Measurements from ENCODE around the gene DALRD3.
A peak's percentile ranks its signal among the peaks of the same experiment; 100 is the strongest.

The DALRD3 gene

GRCh38 chr3:48989796-48990635 is 28.4 kb downstream of the DALRD3 start, which contains the start of gene P4HTM:
Gene P4HTM, plus strand, starts transcription at chr3:48990241. Its CDS starts 16 bp downstream, at chr3:48990257.
- H3K36me3 ChIP-seq (ENCODE audit: control insufficient read depth, insufficient read depth, low read length) = peaks cover 13% of the 10 kb centered on the region; the same call in 1 of the 2 replicates
- H3K4me1 ChIP-seq (ENCODE audit: control insufficient read depth, insufficient read depth, low read length) = peaks cover 14% of the 10 kb centered on the region
- H3K9me3 ChIP-seq (ENCODE audit: control insufficient read depth, insufficient read depth, low read length) = no peaks in the 10 kb centered on the region
- peak within 1 kb of the TSS; percentile 84 for H3K9ac ChIP-seq (ENCODE audit: low read depth, low read length)
- no peaks in the 10 kb centered on the region for H3K27me3 ChIP-seq (ENCODE audit: control insufficient read depth, insufficient read depth, low read length)
- H3K27ac ChIP-seq (ENCODE audit: low read depth, low read length) = peak within 1 kb of the TSS; percentile 90
- H3K4me3 ChIP-seq (ENCODE audit: low read depth, low read length) = peak within 1 kb of the TSS; percentile 91

- H3K27ac ChIP-seq (ENCODE audit: low read depth, low read length) = peak overlapping the region; percentile 90
- H3K27me3 ChIP-seq (ENCODE audit: control insufficient read depth, insufficient read depth, low read length) = no peaks in the 10 kb centered on the region
Measured at GRCh38 chr3:48989126-48989795, 29.1 kb downstream of the DALRD3 start.

GRCh38 chr3:48985831-48986376 is 32.5 kb downstream of the DALRD3 start:
- H3K27me3 ChIP-seq (ENCODE audit: control insufficient read depth, insufficient read depth, low read length) = no peaks in the 10 kb centered on the region
- H3K9me3 ChIP-seq (ENCODE audit: control insufficient read depth, insufficient read depth, low read length) = no peaks in the 10 kb centered on the region
- H3K9ac ChIP-seq (ENCODE audit: low read depth, low read length) = no peak overlapping the region
- H3K27ac ChIP-seq (ENCODE audit: low read depth, low read length) = no peak overlapping the region
- H3K4me3 ChIP-seq (ENCODE audit: low read depth, low read length) = no peak overlapping the region
- H3K4me1 ChIP-seq (ENCODE audit: control insufficient read depth, insufficient read depth, low read length) = peaks cover 6% of the 10 kb centered on the region
- peaks cover 54% of the 10 kb centered on the region for H3K36me3 ChIP-seq (ENCODE audit: control insufficient read depth, insufficient read depth, low read length)

More at GRCh38 chr3:48989126-48989795, 29.1 kb downstream of the DALRD3 start:
- Histone ChIP-seq H3K4me3 (ENCODE audit: low read depth, low read length) (peak overlapping the region; percentile 91), H3K9me3 (ENCODE audit: control insufficient read depth, insufficient read depth, low read length) (no peaks in the 10 kb centered on the region), H3K9ac (ENCODE audit: low read depth, low read length) (peak overlapping the region; percentile 84), H3K4me1 (ENCODE audit: control insufficient read depth, insufficient read depth, low read length) (peaks cover 14% of the 10 kb centered on the region), H3K36me3 (ENCODE audit: control insufficient read depth, insufficient read depth, low read length) (peaks cover 20% of the 10 kb centered on the region)

DNA sequence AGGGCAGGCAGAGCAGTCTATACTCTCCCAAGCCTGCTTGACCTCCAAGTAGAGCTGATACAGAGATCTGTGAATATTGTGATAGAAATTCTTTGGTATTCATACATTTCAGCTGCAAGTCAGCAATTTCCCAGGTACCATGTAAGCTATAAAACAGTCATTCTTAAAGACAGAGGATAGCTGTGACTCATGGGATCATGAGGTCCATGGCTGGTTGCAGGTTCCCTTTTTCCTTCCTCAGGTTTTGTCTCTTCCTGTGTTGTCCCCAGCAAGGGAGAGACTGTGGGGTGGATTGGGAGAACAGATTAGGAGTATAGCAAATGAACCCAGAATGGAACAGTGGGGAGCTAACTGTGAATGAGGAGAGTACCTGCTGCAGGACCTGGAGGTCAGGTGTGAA is 33.7 kb downstream of the DALRD3 start:
- Histone ChIP-seq H3K4me3 (ENCODE audit: low read depth, low read length) (no peak overlapping the region), H3K4me1 (ENCODE audit: control insufficient read depth, insufficient read depth, low read length) (peaks cover 6% of the 10 kb centered on the region; the same call in 1 of the 2 replicates), H3K9ac (ENCODE audit: low read depth, low read length) (no peak overlapping the region), H3K36me3 (ENCODE audit: control insufficient read depth, insufficient read depth, low read length) (peaks cover 64% of the 10 kb centered on the region), H3K27ac (ENCODE audit: low read depth, low read length) (no peak overlapping the region), H3K9me3 (ENCODE audit: control insufficient read depth, insufficient read depth, low read length) (no peaks in the 10 kb centered on the region), H3K27me3 (ENCODE audit: control insufficient read depth, insufficient read depth, low read length) (no peaks in the 10 kb centered on the region)

GRCh38 chr3:48983096-48983495 is 35.3 kb downstream of the DALRD3 start:
- Histone ChIP-seq H3K9ac (ENCODE audit: low read depth, low read length) (no peak overlapping the region), H3K36me3 (ENCODE audit: control insufficient read depth, insufficient read depth, low read length) (peaks cover 74% of the 10 kb centered on the region), H3K4me3 (ENCODE audit: low read depth, low read length) (no peak overlapping the region), H3K27ac (ENCODE audit: low read depth, low read length) (no peak overlapping the region), H3K4me1 (ENCODE audit: control insufficient read depth, insufficient read depth, low read length) (no peaks in the 10 kb centered on the region), H3K9me3 (ENCODE audit: control insufficient read depth, insufficient read depth, low read length) (no peaks in the 10 kb centered on the region), H3K27me3 (ENCODE audit: control insufficient read depth, insufficient read depth, low read length) (no peaks in the 10 kb centered on the region)

GRCh38 chr3:48982686-48983085 is 35.7 kb downstream of the DALRD3 start:
- H3K9me3 ChIP-seq (ENCODE audit: control insufficient read depth, insufficient read depth, low read length) = no peaks in the 10 kb centered on the region
- no peaks in the 10 kb centered on the region for H3K4me1 ChIP-seq (ENCODE audit: control insufficient read depth, insufficient read depth, low read length)
- H3K27me3 ChIP-seq (ENCODE audit: control insufficient read depth, insufficient read depth, low read length) = no peaks in the 10 kb centered on the region
- no peak overlapping the region for H3K27ac ChIP-seq (ENCODE audit: low read depth, low read length)
- H3K9ac ChIP-seq (ENCODE audit: low read depth, low read length) = no peak overlapping the region
- peaks cover 78% of the 10 kb centered on the region for H3K36me3 ChIP-seq (ENCODE audit: control insufficient read depth, insufficient read depth, low read length)
- no peak overlapping the region for H3K4me3 ChIP-seq (ENCODE audit: low read depth, low read length)

GRCh38 chr3:48982016-48982415 is 36.4 kb downstream of the DALRD3 start:
- H3K27ac ChIP-seq (ENCODE audit: low read depth, low read length) = no peak overlapping the region
- no peak overlapping the region for H3K4me3 ChIP-seq (ENCODE audit: low read depth, low read length)
- no peak overlapping the region for H3K9ac ChIP-seq (ENCODE audit: low read depth, low read length)
- H3K36me3 ChIP-seq (ENCODE audit: control insufficient read depth, insufficient read depth, low read length) = peaks cover 85% of the 10 kb centered on the region
- no peaks in the 10 kb centered on the region for H3K4me1 ChIP-seq (ENCODE audit: control insufficient read depth, insufficient read depth, low read length)
- no peaks in the 10 kb centered on the region for H3K9me3 ChIP-seq (ENCODE audit: control insufficient read depth, insufficient read depth, low read length)
- H3K27me3 ChIP-seq (ENCODE audit: control insufficient read depth, insufficient read depth, low read length) = no peaks in the 10 kb centered on the region

DNA sequence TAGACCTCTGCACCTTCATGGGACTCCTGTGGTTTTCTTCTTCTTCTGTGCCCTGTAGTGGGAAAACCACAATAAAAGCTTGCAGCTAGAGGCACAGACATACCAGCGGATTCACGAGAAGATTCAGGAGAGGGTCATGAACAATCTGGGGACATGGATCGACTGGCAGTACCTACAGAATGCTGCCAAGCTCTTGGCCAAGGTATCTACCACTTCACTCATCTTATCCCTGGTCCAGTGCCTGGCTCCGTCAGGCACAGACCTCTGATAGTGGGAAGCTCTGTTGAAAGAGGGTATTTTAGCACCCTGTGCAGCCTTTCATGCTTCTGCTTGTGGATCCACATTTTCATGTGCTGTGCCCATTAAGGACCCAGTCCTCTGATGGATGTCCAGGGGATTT is 38.1 kb downstream of the DALRD3 start:
- no peak overlapping the region for H3K4me3 ChIP-seq (ENCODE audit: low read depth, low read length)
- H3K36me3 ChIP-seq (ENCODE audit: control insufficient read depth, insufficient read depth, low read length) = peaks cover 92% of the 10 kb centered on the region
- no peak overlapping the region for H3K9ac ChIP-seq (ENCODE audit: low read depth, low read length)
- no peaks in the 10 kb centered on the region for H3K4me1 ChIP-seq (ENCODE audit: control insufficient read depth, insufficient read depth, low read length)
- no peak overlapping the region for H3K27ac ChIP-seq (ENCODE audit: low read depth, low read length)
- H3K27me3 ChIP-seq (ENCODE audit: control insufficient read depth, insufficient read depth, low read length) = no peaks in the 10 kb centered on the region
- no peaks in the 10 kb centered on the region for H3K9me3 ChIP-seq (ENCODE audit: control insufficient read depth, insufficient read depth, low read length)

DNA sequence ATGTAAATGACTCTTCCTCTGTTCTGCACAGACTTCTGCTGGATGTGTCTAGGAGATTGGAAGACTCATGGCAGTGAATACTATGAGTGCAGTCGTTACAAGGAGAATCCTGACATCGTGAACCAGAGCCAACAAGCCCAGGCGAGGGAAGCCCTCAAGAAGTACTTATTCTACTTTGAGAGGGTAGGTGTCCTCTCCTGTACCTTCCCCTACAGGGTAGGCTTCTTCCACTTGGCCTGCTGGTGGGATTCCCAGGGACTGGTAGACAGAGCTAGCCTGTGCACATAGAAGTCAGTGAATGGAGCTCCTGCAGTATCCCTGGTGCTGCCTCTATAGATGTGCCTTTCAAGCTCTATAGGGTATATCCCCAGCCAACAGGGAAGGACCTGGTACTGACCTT is 38.9 kb downstream of the DALRD3 start:
- Histone ChIP-seq H3K27me3 (ENCODE audit: control insufficient read depth, insufficient read depth, low read length) (no peaks in the 10 kb centered on the region), H3K9ac (ENCODE audit: low read depth, low read length) (no peak overlapping the region), H3K4me3 (ENCODE audit: low read depth, low read length) (no peak overlapping the region), H3K27ac (ENCODE audit: low read depth, low read length) (no peak overlapping the region), H3K36me3 (ENCODE audit: control insufficient read depth, insufficient read depth, low read length) (peaks cover 92% of the 10 kb centered on the region), H3K4me1 (ENCODE audit: control insufficient read depth, insufficient read depth, low read length) (no peaks in the 10 kb centered on the region), H3K9me3 (ENCODE audit: control insufficient read depth, insufficient read depth, low read length) (no peaks in the 10 kb centered on the region)

- H3K9me3 ChIP-seq (ENCODE audit: control insufficient read depth, insufficient read depth, low read length) = no peaks in the 10 kb centered on the region
- H3K9ac ChIP-seq (ENCODE audit: low read depth, low read length) = no peak overlapping the region
- no peaks in the 10 kb centered on the region for H3K4me1 ChIP-seq (ENCODE audit: control insufficient read depth, insufficient read depth, low read length)
- H3K36me3 ChIP-seq (ENCODE audit: control insufficient read depth, insufficient read depth, low read length) = peaks cover 90% of the 10 kb centered on the region
- H3K27ac ChIP-seq (ENCODE audit: low read depth, low read length) = no peak overlapping the region
- H3K27me3 ChIP-seq (ENCODE audit: control insufficient read depth, insufficient read depth, low read length) = no peaks in the 10 kb centered on the region
- H3K4me3 ChIP-seq (ENCODE audit: low read depth, low read length) = no peak overlapping the region
Measured at GRCh38 chr3:48974076-48974864, 44.1 kb downstream of the DALRD3 start.

Measured in HUES48 (cell line).